Adrenal gland (tissue), 12 donors: Measurements from ENCODE around the gene RBM10. TPM values are rescaled to one million over a fixed set of nuclear protein-coding genes. Genes with fewer than 3 reads are reported as not detected.

Source experiments
- DNase-seq, 7 donors: peaks; one replicate each; pipeline ENCODE4 v3.0.0-alpha.2; 2019 to 2020
- H3K27ac ChIP-seq, 5 donors: fragments of 200-600 bp; sonication (generic) in 4 of 5; 1 replicate in 3 of 5; 2 replicates in 2 of 5; pipeline versions ENCODE4 v1.5.1 to v1.8.0; 2016 to 2020; ENCODE audit warnings: mild to moderate bottlenecking in 1 of 5
- H3K27me3 ChIP-seq: fragments of 200-600 bp; 2 replicates; pipeline ENCODE4 v1.8.0; 2021
- H3K36me3 ChIP-seq, 2 donors: fragments of 200-600 bp; replicated peaks in 1 of 2; 1 replicate in 1 of 2; 2 replicates in 1 of 2; pipeline versions ENCODE4 v1.5.1 to v1.8.0; 2018 to 2022
- H3K4me1 ChIP-seq, 2 donors: fragments of 200-600 bp; replicated peaks in 1 of 2; 1 replicate in 1 of 2; 2 replicates in 1 of 2; pipeline versions ENCODE4 v1.5.1 to v1.8.0; 2018 to 2021
- H3K4me3 ChIP-seq, 4 donors: fragments of 200-600 bp; sonication (generic) in 3 of 4; one replicate each; pipeline ENCODE4 v1.5.1; 2016 to 2018
- H3K9me3 ChIP-seq, 3 donors: fragments of 200-600 bp; sonication (generic) in 1 of 3; replicated peaks in 1 of 3; 1 replicate in 2 of 3; 2 replicates in 1 of 3; pipeline versions ENCODE4 v1.5.1 to v1.8.0; 2016 to 2021
- CTCF ChIP-seq, 6 experiments: fragments of 450-650 bp in 4 of 6; fragments of 200-600 bp in 2 of 6; sonication (generic) in 1 of 6; IDR thresholded peaks; 1 replicate in 5 of 6; 2 replicates in 1 of 6; pipeline versions ENCODE4 v1.5.1 to v1.8.0; 2016 to 2021; ENCODE audit warnings: antibody characterized with exemption in 6 of 6, mild to moderate bottlenecking in 2 of 6, moderate library complexity in 1 of 6
- POLR2A ChIP-seq, 2 donors: fragments of 450-650 bp; IDR thresholded peaks; one replicate each; pipeline ENCODE4 v1.6.1; 2017; ENCODE audit warnings: antibody characterized with exemption in 2 of 2, mild to moderate bottlenecking in 2 of 2, moderate library complexity in 1 of 2
- WGBS, 4 donors: extraction: QIAGEN DNeasy Blood & Tissue Kit in 2 of 4; methylation state at CpG; one replicate each; pipeline versions ENCODE4 v1.1.5 to v1.1.7; 2013 to 2017; 5-methylcytosine and 5-hydroxymethylcytosine counted together
- intact Hi-C, 2 donors: fragments of 100-400 bp; cut with DNase I; formaldehyde crosslinking; loops; one replicate each; pipeline versions ENCODE4 v1.14.1 to v1.15.0; 2022 to 2023
- polyA plus RNA-seq, 3 donors: library from polyadenylated mRNA; stranded (reverse); fragments of 200-250 nt in 2 of 3; fragments of 350-450 nt in 1 of 3; fragmentation: Illumina TruSeq in 1 of 3; extraction: RNeasy Lipid Tissue Mini Kit (QIAGEN cat#74804) in 1 of 3; gene quantifications; one replicate each; pipeline ENCODE4 v1.2.3, GENCODE V29; 2013 to 2014
- total RNA-seq, 9 donors: library from RNA; depleted of rRNA in 4 of 9; stranded (reverse); fragments of >200 nt in 4 of 9; fragments of 120-200 nt in 1 of 9; fragmentation: NEBNext Ultra II Directional in 1 of 9; extraction: Animal tissue kit (Norgen Biotek cat#: 25700) in 1 of 9; gene quantifications; one replicate each; pipeline versions ENCODE4 v1.1.0 to v1.2.4, GENCODE V29; 2013 to 2023
- donor health status: healthy with polysubstance abuse.
- donor health status: Bipolar disorder and iron deficiency.
- donor health status: DM: yes; HTN: yes; CAD: no.
- donor health status: DM: no; HTN: no; CAD: no.
- donor health status: DM: no; HTN: no; CAD: no.
- donor health status: DM: yes; HTN: yes; CAD: no.

Gene RBM10
- total and polyA plus RNA-seq, 12 donors, result 27.7 to 75.9 (median 37.5) TPM

- intact Hi-C loops, result loop anchor here in 1 of 2 donors (10.0 kb wide), 1 partner anchor 60 kb away; no protein-coding TSS in a partner anchor
- H3K4me3 ChIP-seq, result no peak overlapping the region
- WGBS, 4 donors, result 83 to 94% (median 91%) methylated on average over 4 of the region's 4 CpGs
- no peaks in the 10 kb centered on the region for H3K4me1 ChIP-seq
- H3K36me3 ChIP-seq, result peaks cover 0 to 53% of the 10 kb centered on the region in 2 donors
- TF ChIP-seq POLR2A (IDR thresholded peaks at IDR 0.05) (no peak), CTCF (IDR thresholded peaks at IDR 0.05) (no peak)
- no peak overlapping the region for H3K27ac ChIP-seq
- no peak for DNase-seq
- peaks cover 3% of the 10 kb centered on the region for H3K27me3 ChIP-seq
- H3K9me3 ChIP-seq, result no peaks in the 10 kb centered on the region
Measured at GRCh38 chrX:47184486-47184885, 39.5 kb downstream of the RBM10 start.

- TF ChIP-seq POLR2A (IDR thresholded peaks at IDR 0.05), result no peak
- TF ChIP-seq CTCF (IDR thresholded peaks at IDR 0.05), result no peak
- DNase-seq, result no peak
- intact Hi-C loops, result loop anchor here in 1 of 2 donors (10.0 kb wide), 1 partner anchor 60 kb away; no protein-coding TSS in a partner anchor
Measured at GRCh38 chrX:47185241-47185640, 40.2 kb downstream of the RBM10 start.

GRCh38 chrX:47186096-47186740 is 41.2 kb downstream of the RBM10 start:
- peaks cover 3% of the 10 kb centered on the region for H3K27me3 ChIP-seq
- 90 to 94% (median 91%) methylated on average over 18 to 27 of the region's 27 CpGs; no CpG with 5 or more reads in 1 of the 4 donors for WGBS, 4 donors
- no peak for TF ChIP-seq POLR2A (IDR thresholded peaks at IDR 0.05)
- no peak for TF ChIP-seq CTCF (IDR thresholded peaks at IDR 0.05)
- H3K36me3 ChIP-seq, result peaks cover 0 to 37% of the 10 kb centered on the region in 2 donors
- H3K27ac ChIP-seq, result no peak overlapping the region
- no peak for DNase-seq
- H3K4me1 ChIP-seq, result no peaks in the 10 kb centered on the region
- H3K4me3 ChIP-seq, result no peak overlapping the region
- intact Hi-C loops, result loop anchor here in 1 of 2 donors (10.0 kb wide), 1 partner anchor 61 kb away; no protein-coding TSS in a partner anchor
- no peaks in the 10 kb centered on the region for H3K9me3 ChIP-seq

More at GRCh38 chrX:47185241-47185640, 40.2 kb downstream of the RBM10 start:
- Histone ChIP-seq H3K9me3 (no peaks in the 10 kb centered on the region), H3K27me3 (peaks cover 3% of the 10 kb centered on the region), H3K4me3 (no peak overlapping the region), H3K36me3 (peaks cover 0 to 46% of the 10 kb centered on the region in 2 donors), H3K4me1 (no peaks in the 10 kb centered on the region), H3K27ac (no peak overlapping the region)
- WGBS, 4 donors, result 84 to 90% (median 86%) methylated on average over 16 to 17 of the region's 17 CpGs; no CpG with 5 or more reads in 1 of the 4 donors

GRCh38 chrX:47187106-47187677 is 42.2 kb downstream of the RBM10 start:
- H3K9me3 ChIP-seq, result no peaks in the 10 kb centered on the region
- H3K27ac ChIP-seq, result peak overlapping the region in 1 of 5 donors; percentile 10
- no peak for TF ChIP-seq CTCF (IDR thresholded peaks at IDR 0.05)
- no peak for TF ChIP-seq POLR2A (IDR thresholded peaks at IDR 0.05)
- intact Hi-C loops, result loop anchor here in 1 of 2 donors (10.0 kb wide), 1 partner anchor 62 kb away; no protein-coding TSS in a partner anchor
- H3K4me3 ChIP-seq, result no peak overlapping the region
- H3K27me3 ChIP-seq, result peaks cover under 1% of the 10 kb centered on the region
- H3K4me1 ChIP-seq, result no peaks in the 10 kb centered on the region
- peak in 4 of 7 donors; percentile 39 to 67 (median 58) for DNase-seq
- 71 to 100% (median 77%) methylated on average over 1 to 4 of the region's 4 CpGs; no CpG with 5 or more reads in 1 of the 4 donors for WGBS, 4 donors
- H3K36me3 ChIP-seq, result peaks cover 0 to 29% of the 10 kb centered on the region in 2 donors
